Liver (tissue), 3 donors: ENCODE results near the gene RPGRIP1L.

Experiments used
- CTCF ChIP-seq: fragments of 150-350 bp; IDR thresholded peaks from 2 replicates; pipeline ENCODE4 v1.5.1; 2017; ENCODE audit warnings: improper control_type of control experiment, low read depth, low read length; ENCODE audit not compliant: missing input control
- GABPA ChIP-seq, 2 donors: IDR thresholded peaks in 1 of 2; conservative IDR thresholded peaks in 1 of 2; 2 replicates each; pipeline ENCODE4 v1.6.1; 2016; ENCODE audit warnings: antibody characterized with exemption in 2 of 2, mild to moderate bottlenecking in 1 of 2, moderate library complexity in 1 of 2
- HNF4G ChIP-seq: IDR thresholded peaks from 2 replicates; pipeline ENCODE4 v1.6.1; 2016; ENCODE audit warnings: antibody characterized with exemption
- MAX ChIP-seq: IDR thresholded peaks from 2 replicates; pipeline ENCODE4 v1.6.1; 2016; ENCODE audit warnings: antibody characterized with exemption
- RAD21 ChIP-seq, 2 donors: IDR thresholded peaks; 2 replicates each; pipeline ENCODE4 v1.6.1; 2016; ENCODE audit warnings: antibody characterized with exemption in 2 of 2, mild to moderate bottlenecking in 2 of 2
- REST ChIP-seq: IDR thresholded peaks from 2 replicates; pipeline ENCODE4 v1.6.1; 2016; ENCODE audit warnings: antibody characterized with exemption, mild to moderate bottlenecking
- SP1 ChIP-seq: IDR thresholded peaks from 2 replicates; pipeline ENCODE4 v1.6.1; 2018; ENCODE audit warnings: antibody characterized with exemption, mild to moderate bottlenecking
- donor health status: healthy.
- donor health status: healthy.

- TF ChIP-seq RAD21 (IDR thresholded peaks at IDR 0.05) (no peak), CTCF (no peak), GABPA (IDR thresholded peaks at IDR 0.05 in 1 of 2, conservative IDR thresholded peaks at IDR 0.05 in 1 of 2) (no peak), MAX (no peak), REST (no peak), HNF4G (no peak), SP1 (no peak)
These were observed 22.3 kb downstream of the RPGRIP1L start for GRCh38 chr16:53681354-53681753.
